Testis (tissue), 2 donors: ENCODE results near the gene FAM78B.

Experiments
- POLR2A ChIP-seq: fragments of 450-650 bp; IDR thresholded peaks from one replicate; pipeline ENCODE4 v1.6.1; 2017; ENCODE audit warnings: antibody characterized with exemption, mild to moderate bottlenecking, moderate library complexity
- TF ChIP-seq, protein P1 (sequence below), 3 experiments: fragments of 450-650 bp in 2 of 3; fragments of 200-600 bp in 1 of 3; sonication (generic) in 1 of 3; IDR thresholded peaks; one replicate each; pipeline ENCODE4 v1.5.1; 2016 to 2019; ENCODE audit warnings: antibody characterized with exemption in 3 of 3, mild to moderate bottlenecking in 2 of 3, moderate library complexity in 1 of 3

DNA sequence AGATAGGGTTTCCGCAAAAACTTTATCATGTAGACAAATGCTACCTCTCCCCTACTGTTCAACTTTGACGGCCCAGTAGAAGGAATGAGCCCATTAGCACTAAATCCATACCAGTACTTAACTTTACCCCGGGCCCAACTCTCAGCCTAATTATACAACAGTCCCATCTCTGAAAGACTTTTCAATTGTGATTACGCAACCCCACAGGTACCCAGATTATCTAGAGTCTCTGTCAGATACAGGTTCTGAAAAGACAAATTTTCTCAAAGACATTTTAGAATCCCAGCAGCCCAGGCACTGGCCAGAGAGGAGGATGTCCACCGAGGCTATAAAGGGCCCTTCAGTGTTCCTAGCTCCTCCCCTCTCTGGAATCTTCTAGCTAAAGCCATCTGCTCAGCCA is 15.0 kb downstream of the FAM78B start:
- TF ChIP-seq, protein P1, sequence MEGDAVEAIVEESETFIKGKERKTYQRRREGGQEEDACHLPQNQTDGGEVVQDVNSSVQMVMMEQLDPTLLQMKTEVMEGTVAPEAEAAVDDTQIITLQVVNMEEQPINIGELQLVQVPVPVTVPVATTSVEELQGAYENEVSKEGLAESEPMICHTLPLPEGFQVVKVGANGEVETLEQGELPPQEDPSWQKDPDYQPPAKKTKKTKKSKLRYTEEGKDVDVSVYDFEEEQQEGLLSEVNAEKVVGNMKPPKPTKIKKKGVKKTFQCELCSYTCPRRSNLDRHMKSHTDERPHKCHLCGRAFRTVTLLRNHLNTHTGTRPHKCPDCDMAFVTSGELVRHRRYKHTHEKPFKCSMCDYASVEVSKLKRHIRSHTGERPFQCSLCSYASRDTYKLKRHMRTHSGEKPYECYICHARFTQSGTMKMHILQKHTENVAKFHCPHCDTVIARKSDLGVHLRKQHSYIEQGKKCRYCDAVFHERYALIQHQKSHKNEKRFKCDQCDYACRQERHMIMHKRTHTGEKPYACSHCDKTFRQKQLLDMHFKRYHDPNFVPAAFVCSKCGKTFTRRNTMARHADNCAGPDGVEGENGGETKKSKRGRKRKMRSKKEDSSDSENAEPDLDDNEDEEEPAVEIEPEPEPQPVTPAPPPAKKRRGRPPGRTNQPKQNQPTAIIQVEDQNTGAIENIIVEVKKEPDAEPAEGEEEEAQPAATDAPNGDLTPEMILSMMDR (IDR thresholded peaks at IDR 0.05): no peak
- no peak for TF ChIP-seq POLR2A
